ENCODE results near the gene PSMG3.

DNA sequence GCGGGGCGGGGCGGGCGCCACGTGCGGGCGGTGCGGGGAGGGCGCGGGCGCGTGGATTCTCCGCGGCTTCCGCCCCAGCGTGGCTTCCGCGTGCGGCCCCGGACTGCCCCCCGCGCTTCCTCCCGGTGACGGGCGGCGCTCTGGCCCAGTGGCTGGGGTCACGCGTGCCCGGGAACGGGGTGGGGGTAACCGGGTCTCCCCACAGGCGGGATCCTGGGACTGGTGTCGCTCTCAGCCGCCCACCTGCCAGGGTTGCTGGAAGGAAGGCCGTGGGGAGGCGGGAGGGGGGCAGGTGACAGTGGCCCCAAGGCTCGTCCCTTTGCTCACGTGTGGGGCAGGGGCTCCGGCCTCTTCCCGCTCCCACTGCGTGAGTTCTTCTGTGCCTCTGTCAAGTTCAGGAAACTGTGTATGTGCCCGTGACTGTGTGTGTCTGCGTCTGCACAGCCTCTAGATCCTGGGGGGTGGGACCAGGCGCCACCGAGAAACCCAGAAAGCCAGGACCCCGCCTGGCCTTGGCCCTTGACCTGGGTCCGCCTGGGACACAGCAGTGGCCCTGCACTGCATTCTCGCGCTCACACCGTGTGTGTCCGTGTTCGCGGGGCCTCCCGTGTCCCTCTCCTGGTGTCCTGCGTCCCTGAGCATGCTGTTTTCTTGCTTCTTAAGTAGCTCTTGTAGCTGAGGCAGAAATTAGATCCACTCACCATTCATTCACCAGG lies 38.4 kb downstream of the PSMG3 start:
- TF ChIP-seq, protein P1, sequence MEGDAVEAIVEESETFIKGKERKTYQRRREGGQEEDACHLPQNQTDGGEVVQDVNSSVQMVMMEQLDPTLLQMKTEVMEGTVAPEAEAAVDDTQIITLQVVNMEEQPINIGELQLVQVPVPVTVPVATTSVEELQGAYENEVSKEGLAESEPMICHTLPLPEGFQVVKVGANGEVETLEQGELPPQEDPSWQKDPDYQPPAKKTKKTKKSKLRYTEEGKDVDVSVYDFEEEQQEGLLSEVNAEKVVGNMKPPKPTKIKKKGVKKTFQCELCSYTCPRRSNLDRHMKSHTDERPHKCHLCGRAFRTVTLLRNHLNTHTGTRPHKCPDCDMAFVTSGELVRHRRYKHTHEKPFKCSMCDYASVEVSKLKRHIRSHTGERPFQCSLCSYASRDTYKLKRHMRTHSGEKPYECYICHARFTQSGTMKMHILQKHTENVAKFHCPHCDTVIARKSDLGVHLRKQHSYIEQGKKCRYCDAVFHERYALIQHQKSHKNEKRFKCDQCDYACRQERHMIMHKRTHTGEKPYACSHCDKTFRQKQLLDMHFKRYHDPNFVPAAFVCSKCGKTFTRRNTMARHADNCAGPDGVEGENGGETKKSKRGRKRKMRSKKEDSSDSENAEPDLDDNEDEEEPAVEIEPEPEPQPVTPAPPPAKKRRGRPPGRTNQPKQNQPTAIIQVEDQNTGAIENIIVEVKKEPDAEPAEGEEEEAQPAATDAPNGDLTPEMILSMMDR (IDR thresholded peaks at IDR 0.05), result no peak
- TF ChIP-seq POLR2A (IDR thresholded peaks at IDR 0.05), result no peak
- peak; percentile 0 for TF ChIP-seq POLR2AphosphoS5 (IDR thresholded peaks at IDR 0.05)

Measured in prostate gland (tissue), 2 donors.